ENCODE results near the gene TEX10.
"Not testable (repeated sequence)": the region's sequence is repeated elsewhere in the genome, so short reads cannot be mapped to it uniquely, and the experiment has no call there.

The TEX10 gene

DNA sequence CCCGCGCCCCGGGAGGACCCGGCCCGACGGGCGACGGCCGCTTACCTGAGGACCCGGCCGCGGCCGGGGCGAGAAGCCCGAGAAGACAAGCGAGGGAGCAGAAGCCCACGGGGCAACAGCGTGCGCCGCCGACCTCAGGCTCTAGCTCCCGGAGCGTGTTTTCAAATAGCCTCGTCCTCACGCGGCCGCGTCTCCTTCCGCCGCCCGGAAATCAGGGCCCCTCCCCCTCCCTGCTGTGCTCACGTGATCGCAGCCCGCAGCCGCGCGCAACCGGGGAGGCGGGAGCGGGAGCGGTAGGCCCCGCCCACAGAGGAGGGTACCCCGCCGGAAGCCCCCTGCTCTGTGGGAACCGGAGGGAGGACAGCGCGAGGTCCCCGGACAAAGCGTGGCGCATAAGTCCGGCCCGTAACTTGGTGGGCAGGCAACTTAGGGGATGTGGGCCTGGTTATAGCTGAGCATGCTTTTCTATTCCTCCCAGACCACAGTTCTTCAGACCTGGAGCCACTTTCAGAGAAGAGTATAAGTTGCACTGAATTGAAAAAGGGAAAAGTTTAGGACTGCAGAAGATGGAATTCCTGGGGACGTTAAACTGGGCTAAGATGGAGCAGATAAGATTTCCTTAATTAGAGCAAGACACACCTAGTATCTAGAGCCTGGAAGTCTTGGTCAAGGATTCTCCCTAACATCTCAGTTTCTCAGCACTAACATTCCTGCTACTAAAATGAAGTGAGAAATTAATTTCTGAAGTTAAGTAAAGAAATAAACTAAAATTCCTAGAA lies at the start of gene TEX10:
TEX10 (minus strand) TSS at position 216 of the 779 bp plus-strand sequence. CDS start 3,579 bp downstream, outside the sequence.
- DNase-seq: peak; percentile 94

DNA sequence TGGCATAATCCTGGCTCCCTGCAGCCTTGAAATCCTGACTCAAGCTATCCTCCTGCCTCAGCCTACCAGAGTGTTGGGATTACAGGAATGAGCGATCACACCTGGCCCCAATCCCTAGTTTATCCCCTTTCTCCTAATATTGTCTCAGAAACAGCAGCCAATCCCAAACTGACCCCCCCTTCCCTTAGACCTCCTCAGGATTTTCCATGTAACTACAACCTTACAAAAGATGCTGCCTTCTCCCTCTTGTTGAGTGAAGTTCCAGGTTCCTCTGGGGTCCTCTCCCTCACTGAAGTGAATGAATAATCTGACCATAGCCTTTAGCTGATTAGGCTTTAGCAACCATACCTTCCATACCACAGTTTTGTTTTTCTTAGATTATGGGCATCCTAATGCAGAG lies 48.3 kb upstream of the TEX10 start:
- no peak for DNase-seq

DNA sequence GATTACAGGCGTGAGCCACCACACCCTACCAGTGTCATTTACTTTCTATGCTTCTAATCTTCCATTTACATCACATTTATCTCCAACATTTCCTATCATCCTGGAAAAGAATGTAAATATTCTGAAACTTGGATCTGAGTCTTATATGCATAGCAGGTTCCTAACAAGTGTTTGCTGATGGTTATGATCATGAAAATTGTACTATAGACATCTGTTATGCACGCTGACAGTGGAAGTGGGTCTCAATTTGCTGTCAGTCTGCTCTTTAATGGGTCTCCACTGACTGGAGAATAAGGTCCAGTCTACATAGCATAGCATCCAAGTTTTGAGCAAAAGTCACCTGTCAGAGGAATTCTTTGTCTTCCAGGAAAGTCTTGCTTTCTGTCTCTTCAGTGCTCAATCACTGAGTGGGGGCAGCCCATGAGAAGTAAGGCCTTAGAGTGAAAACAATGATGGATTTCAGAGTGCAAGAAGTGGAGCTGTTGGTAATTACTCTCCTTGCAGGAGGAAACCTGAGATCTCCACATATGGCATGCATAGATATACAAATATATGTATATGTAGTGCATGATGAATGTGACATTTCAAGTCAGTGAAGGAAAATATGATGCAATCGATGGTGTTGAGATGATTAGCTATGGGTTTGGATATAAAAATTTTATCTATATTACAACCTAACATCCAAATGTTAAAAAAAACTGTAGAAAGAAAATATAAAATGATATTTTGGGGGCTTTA lies 45.0 kb upstream of the TEX10 start:
- DNase-seq: no peak

DNA sequence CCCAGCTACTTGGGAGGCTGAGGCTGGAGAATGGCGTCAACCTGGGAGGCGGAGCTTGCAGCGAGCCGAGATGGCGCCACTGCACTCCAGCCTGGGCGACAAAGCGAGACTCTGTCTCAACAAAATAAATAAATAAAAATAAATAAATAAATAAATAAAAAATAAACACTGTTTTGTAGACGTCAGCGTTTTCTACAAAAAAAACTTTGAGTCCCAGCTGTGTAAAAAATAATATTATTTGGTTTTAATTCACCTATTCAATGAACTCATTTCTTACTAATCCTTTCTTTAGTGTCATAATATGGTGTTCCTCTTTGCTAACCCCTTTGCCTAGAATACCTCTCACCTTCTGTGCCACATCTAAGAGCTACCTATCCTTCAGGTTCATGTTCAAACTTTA lies 44.0 kb upstream of the TEX10 start:
- no peak for DNase-seq

DNA sequence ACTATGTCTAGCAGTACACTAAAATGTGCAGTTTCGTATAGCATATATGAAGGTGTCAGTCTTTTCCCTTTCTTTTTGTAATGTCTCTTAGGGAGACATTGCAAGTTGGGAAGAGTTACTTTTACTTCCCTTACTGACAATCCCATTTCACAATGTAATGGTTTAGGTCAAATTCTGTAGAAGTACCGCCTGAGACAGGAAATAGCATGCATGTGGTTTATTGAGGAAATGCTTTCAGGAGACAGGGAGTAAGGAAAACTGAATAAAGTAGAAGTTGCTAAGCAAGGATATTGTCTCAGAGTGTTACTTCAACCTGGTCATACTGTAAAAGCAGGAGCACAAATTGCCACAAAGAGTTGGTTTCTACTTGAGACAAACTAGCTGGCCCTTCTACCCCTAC lies 42.1 kb upstream of the TEX10 start:
- DNase-seq: no peak

DNA sequence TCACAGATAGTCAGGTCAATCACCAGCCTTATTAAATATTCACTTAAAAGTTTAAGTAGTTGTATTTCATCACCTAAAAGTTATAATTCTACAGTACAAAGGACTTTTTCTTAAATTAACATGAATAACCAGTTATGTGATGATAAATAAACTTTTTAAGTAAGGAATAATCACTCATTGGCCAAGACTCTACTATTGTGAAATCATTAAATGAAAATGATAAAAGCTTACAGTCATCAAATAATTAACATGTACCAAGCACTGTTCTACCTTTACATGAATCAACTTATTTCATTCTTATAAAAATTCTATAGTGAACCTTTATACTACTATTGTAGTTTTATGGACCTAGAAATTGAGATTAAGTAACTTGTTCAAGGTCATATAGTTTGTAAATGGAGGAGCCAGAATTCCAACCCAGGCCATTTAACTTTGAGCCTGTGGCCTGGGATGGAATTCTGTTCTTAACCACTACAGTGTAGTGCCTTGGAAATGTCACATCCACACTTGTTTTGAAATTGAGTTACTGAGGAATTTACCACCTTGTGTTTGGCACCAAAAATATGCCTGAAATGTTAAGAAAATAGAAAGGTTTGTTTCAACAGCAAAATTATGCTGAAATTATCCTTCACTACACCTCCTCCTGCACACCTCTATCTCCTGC lies 41.4 kb upstream of the TEX10 start:
- no peak for DNase-seq

DNA sequence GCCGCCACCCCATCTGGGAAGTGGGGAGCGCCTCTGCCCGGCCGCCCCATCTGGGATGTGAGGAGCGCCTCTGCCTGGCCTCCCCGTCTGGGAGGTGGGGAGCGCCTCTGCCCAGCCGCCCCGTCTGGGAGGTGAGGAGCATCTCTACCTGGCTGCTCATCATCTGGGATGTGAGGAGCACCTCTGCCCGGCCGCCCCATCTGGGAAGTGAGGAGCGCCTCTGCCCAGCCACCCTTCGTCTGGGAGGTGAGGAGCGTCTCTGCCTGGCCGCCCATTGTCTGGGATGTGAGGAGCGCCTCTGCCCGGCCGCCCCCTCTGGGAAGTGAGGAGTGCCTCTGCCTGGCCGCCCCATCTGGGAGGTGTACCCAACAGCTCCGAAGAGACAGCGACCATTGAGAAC lies 40.2 kb upstream of the TEX10 start:
- not testable (repeated sequence) for DNase-seq

DNA sequence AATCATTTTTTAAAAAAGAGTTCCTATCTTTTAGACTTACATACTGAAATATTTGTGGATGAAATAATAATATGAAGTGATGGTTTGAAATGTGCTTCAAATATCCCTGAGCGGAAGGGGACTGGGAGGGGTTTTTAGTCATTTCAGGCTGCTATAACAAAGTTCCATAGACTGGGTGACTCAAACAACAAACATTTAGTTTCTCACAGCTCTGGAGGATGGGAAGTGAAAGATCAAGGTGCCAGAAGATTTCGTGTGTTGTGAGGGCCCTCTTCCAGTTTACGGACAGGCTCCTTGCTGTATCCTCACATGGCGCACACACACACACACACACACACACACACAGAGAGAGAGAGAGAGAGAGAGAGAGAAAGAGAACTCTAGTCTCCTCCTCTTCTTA lies 27.1 kb upstream of the TEX10 start:
- DNase-seq: no peak

DNA sequence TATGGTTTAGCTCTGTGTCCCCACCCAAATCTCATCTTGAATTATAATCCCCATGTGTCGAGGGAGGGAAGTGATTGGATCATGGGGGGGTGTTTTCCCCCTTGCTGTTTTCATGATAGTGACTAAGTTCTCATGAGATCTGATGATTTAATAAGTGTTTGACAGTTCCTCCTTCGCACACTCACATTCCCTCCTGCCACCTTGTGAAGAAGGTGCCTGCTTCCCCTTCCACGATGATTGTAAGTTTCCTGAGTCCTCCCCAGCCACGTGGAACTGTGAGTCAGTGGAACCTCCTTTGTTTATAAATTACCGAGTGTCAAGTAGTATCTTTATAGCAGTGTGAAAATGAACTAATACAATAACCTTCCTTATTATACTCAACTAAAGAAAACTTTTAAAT lies 24.3 kb upstream of the TEX10 start:
- no peak for DNase-seq

DNA sequence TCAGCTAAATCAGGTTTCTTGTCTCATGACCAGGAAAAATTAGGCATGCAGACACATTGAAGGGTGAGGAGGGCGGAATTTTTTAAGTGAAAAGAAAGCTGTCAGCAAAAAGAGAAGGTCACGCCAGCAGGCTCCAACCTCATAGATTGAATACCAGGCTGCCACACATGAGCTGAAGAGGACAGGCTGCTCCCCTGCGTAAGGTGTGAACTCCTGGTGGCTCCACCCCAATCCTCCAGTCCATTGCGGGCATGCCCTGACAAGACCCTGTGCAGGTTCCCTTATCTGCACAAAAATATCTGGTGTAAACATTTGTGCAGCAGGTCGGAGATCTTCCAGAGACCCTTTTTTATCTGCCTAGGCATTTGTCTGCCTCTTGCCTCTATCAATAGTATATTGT lies 22.9 kb upstream of the TEX10 start:
- DNase-seq: no peak

DNA sequence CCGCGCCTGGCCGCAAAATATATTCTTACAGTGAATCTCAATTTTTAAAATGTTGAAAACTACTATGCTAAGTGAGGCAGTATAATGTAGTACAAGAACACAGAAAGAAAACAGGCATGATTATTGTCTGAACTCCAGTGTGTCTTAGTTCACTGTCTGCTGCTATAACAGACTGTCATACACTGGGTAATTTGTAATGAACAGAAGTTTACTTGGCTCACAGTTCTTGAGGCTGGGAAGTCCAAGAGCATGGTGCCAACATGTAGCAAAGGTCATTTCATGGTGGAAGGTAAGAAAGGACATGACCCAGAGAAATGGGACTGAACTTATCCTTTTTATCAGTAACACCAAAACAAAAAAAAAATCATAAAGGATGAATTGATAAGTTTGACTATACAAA lies 19.9 kb upstream of the TEX10 start:
- no peak for DNase-seq

DNA sequence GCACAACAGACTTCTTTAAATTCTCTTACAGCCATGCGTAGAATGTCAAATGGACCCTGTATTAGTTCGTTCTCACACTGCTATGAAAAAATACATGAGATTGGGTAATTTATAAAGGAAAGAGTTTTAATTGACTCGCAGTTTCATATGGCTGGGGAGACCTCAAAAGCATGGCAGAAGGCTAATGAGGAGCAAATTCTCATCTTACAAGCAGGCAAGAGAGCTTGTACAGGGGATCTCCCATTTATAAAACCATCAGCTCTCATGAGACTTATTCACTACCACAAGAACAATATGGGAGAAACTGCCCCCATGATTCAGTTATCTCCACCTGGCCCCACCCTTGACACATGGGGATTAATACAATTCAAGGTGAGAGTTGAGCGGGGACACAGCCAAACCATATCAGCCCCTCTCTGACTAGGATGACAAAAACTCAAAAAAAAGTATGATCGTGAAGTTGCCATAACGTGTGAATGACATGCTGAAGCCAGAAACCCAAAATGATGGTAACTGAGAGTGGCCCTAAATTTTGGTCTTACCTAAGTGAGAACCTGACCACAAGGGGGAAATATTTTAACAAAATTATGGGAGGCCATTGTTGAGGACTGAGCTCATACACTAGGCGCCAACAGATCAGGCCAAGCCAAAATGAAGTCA lies 17.5 kb upstream of the TEX10 start:
- DNase-seq: no peak

DNA sequence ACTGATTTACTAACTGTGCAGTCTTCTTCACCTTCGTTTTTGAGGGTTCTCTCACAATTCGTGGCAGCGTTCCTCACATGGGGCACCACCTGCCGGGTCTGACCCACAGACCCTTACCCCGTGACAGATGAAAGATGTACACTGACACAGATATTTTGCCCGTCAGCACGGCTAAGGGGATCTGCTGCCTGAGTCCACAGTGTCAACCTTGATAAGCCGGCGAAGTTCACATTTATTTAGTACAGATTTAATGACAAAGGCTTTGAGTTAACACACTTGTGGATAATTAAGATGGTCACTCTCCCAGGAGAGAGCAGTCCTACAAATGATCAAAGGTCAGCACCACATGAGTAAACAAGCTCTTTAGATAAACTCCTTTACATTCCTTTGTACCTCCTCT lies 15.9 kb upstream of the TEX10 start:
- no peak for DNase-seq

DNA sequence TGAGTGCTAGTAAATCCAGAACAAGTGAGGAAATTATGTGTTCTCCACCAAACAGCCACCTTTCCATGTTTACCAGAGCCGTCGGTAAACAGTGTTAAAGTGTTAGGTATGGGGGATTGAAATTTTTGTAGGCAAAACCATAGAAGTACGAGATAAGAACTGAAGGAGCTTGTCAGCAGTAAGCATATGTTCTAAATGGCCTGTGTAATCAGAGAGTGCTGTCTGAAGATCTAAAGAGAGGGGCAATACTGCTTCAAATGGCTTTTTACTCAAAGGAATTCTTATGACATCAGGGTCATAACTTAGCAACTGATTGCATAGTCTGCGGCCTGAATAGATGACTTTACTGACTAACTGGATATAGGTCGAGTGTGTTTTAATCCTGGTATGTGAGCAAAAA lies 13.4 kb upstream of the TEX10 start:
- no peak for DNase-seq

DNA sequence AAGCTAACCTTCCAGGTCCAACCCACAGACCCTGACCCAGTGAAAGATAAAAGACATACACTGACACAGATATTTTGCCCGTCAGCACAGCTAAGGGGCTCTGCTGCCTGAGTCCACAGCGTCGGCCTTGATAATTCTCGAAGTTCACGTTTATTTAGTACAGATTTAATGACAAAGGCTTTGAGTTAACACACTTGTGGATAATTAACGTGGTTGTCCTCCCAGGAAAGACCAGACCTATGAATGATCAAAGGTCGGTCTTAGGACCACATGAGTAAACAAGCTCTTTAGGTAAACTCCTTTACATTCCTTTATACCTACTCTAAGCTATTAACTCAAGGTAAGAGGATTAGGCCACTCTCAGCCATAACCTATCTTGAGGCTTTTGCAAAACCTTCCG lies 11.3 kb upstream of the TEX10 start:
- DNase-seq: no peak

DNA sequence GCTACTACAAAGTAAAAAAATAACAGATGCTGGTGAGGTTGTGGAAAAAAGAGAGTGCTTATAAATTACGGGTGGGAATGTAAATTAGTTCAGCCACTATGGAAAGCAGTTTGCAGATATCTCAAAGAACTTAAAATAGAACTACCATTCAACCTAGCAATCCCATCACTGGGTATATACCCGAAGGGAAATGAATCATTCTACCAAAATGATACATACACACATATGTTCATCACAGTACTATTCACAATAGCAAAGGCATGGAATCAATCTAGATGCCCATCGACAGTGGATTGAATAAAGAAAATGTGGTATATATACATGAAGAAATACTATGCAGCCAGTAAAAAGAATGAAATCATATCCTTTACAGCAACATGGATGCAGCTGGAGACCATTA lies 6.3 kb upstream of the TEX10 start:
- no peak for DNase-seq

DNA sequence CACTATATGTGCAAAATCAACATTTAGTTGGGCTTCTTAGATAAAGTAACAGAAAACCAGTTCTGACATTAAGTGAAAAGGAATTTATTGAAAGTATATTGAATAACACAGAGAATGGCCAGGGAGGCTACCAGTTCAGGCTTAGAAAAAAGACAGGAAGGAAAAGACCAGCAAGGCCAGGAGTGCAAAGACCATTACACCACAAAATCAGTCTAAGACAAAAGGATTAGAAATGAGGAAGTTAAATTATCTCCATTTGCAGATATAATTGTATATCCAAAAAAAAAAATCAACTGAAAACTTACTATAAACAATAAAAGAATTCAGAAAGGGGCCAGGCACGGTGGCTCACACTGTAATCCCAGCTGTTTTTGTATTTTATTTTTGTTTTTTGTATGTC lies 4.8 kb upstream of the TEX10 start:
- DNase-seq: no peak

DNA sequence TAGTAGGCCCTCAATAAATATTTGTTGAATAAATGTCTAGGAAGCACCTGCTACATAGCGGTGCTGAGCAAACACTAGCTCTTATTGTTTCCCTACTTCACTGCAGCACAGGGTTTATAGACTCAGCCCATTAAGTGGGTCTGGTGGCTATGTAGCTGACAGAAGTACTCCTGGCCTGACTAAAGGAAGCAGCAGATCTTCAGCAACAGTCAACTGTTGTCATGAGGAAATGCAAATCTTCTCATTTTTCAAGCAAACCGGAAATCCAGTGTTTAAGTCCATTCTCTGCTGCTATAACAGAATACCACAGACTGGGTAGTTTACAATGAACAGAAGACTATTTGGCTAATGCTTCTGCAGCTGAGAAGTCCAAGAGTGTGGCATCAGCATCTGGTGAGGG lies 2.8 kb upstream of the TEX10 start:
- DNase-seq: no peak

DNA sequence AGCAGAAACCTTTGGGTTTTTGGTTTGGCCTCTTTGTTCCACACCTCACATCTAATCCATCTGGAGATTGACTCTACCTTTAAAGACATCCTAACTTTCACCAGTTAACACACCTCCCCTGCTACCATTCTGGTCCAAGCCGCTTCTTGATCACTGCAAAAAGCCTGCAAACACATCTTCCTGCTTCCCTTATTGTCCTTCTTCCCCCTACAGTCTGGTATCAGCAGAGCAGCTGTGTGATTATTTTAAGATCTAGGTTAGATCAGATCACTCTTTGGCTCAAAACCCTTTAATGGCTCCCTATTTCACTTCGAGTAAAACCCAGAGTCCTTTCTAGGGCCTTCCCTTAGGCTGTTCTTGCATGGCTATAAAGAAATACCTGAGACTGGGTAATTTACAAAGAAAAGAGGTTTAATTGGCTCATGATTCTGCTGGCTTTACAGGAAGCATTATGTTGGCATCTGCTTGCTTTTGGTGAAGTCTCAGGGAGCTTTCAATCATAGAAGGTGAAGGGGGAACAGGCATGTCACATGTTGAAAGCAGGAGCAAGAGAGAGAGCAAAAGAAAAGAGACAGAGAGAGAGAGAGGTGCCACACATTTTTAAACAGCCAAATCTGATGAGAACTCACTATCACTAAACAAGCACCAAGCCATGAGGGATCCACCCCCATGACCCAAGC lies 1.5 kb upstream of the TEX10 start:
- DNase-seq: no peak

DNA sequence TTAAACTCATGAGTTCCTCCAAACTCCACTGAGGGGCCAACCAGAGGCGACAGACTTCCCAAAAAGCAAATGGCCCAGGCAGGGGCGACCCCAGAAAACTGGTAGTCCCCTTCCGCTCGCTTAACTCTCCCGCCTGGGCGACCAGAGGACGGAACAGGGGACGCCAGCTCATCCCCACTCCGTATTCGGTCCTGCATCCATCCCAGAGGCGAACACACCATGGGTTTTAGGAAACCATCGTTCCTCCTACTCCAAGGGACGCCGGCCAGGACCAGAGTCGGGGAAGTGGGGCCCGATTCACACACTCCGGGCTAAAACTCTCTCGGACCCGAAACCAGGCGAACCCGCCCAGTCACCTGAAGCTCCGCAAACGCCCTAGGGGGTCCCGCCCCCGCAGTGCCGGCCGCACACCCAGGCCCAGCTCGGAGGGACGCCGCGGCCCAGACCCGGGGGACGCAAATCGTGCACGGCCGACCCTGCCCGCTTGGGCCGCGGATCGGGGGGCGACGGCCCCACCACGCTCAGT lies 478 bp downstream of the TEX10 start:
- DNase-seq: peak; percentile 76

DNA sequence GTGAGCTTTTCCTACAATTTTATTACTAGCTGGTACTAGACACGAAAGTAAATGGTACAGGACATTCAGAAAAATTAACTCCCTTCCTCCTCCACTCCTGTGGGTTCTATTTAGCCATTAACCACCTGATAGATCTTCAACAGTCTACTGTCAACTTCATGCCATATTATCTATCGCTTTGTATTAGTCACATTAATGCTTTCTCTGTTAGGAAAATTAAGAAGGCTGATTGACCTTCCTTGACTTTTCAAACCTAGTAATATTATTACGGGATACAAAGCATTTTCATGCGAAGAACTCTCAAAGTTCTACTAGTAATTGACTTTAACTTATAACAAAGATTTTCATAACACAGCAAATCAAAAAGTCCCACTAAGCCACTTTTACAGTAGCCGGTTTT lies 1.2 kb downstream of the TEX10 start:
- no peak for DNase-seq

DNA sequence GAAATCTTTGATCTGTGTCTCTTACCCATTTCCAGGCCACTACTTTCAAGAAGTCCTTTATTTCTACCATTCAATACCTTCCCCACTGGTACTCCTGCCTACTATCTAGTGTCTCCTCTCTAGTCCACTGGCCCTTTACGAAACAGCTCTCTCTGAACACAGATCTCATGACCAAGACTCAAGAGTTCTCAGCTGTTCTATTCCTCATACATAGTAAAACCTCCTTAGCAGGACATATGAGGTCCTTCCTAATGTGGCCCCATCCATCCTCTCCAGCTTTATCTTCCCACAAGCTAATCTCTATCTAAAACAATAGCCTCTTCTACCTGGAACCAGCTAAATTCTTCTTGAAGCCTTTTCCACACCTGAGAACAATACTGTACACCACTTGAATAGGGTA lies 2.6 kb downstream of the TEX10 start:
- DNase-seq: no peak

DNA sequence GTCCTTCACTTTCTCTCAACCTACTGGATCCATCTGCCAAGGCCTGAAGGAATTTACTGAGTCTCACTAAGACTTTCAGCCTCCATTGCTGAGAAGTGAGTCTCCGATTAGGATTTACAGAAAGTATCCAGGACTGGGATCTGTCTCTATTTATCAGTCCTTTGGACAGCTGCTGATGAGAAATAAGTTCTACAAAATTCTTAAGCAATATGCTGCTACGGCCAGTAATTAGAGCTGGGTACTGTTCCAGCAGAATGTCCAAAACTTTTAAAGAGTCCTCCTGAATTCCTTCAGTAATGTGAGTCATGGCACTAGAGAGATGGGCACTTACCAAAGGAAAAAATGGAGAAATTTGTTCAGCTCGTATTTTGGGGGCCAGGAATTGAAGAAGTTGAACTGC lies 5.9 kb downstream of the TEX10 start:
- DNase-seq: no peak
